Ovary (tissue), 3 donors: ENCODE results near the gene ANKRD53.

Experiments used
- EP300 ChIP-seq: sonication (generic); formaldehyde crosslinking; IDR thresholded peaks from one replicate; pipeline ENCODE4 v1.6.1; 2017; ENCODE audit warnings: antibody characterized with exemption
- POLR2A ChIP-seq: fragments of 450-650 bp; IDR thresholded peaks from one replicate; pipeline ENCODE4 v1.6.1; 2017; ENCODE audit warnings: antibody characterized with exemption, mild to moderate bottlenecking, moderate library complexity
- TF ChIP-seq, protein P1 (sequence below), 3 donors: fragments of 450-650 bp in 2 of 3; fragments of 200-600 bp in 1 of 3; IDR thresholded peaks; one replicate each; pipeline versions ENCODE4 v1.5.1 to v1.8.0; 2016 to 2022; ENCODE audit warnings: antibody characterized with exemption in 3 of 3, mild to moderate bottlenecking in 1 of 3
- donor health status: DM: no; HTN: no; CAD: no.

GRCh38 chr2:70962211-70962884, 16.1 kb upstream of the ANKRD53 start:
- TF ChIP-seq, protein P1, sequence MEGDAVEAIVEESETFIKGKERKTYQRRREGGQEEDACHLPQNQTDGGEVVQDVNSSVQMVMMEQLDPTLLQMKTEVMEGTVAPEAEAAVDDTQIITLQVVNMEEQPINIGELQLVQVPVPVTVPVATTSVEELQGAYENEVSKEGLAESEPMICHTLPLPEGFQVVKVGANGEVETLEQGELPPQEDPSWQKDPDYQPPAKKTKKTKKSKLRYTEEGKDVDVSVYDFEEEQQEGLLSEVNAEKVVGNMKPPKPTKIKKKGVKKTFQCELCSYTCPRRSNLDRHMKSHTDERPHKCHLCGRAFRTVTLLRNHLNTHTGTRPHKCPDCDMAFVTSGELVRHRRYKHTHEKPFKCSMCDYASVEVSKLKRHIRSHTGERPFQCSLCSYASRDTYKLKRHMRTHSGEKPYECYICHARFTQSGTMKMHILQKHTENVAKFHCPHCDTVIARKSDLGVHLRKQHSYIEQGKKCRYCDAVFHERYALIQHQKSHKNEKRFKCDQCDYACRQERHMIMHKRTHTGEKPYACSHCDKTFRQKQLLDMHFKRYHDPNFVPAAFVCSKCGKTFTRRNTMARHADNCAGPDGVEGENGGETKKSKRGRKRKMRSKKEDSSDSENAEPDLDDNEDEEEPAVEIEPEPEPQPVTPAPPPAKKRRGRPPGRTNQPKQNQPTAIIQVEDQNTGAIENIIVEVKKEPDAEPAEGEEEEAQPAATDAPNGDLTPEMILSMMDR (IDR thresholded peaks at IDR 0.05) = no peak
- TF ChIP-seq POLR2A (no peak), EP300 (no peak)
